ENCODE measurements around the gene DDOST. TPM values are rescaled to one million over a fixed set of nuclear protein-coding genes. Genes with fewer than 3 reads are reported as not detected.

Gene DDOST
- total RNA-seq, 2 experiments from 2014 or later, result 111 to 148 TPM

DNA sequence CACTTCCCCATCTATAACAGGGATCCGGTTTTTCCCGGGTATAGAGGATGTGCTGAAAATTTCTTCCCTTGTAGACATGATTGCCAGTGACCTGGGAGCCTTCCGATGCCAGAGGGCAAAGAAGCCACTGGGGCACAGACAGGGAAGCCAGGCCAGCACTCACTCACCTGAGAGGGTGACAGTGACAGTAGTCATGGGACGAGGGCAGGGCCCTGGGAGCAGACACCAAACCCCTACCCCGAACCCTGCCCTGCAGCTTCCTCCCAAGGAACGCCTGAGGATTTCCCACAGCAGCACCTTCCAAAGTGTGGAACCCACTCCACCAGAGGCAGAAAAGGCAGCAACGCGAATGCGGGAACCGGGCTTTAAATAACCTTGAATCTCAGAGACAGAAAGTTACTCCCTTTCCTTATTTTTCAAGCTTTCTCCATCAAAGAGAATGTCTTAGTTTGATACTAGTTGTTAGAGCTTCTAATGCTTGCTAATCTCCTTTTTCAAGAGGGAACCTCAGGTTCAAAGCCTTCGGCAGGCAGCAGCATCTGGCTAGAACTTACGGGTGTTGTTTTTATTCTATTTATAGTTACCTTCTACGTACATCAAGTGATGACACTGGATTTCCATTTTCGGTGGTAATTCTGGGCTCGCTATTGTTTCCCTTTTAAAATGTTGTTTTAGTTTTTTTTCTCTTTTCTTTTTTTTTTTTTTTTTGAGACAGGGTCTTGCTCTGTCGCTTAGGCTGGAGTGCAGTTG lies 2.8 kb downstream of the DDOST start:
- DNase-seq (ENCODE audit: low spot score), result no peak
- Histone ChIP-seq H3K9me3 (ENCODE audit: low read length) (no peaks in the 10 kb centered on the region), H3K4me2 (ENCODE audit: low read length) (peak overlapping the region; percentile 22; the same call in 1 of the 2 replicates), H3K27ac (ENCODE audit: low read depth, low read length, poor library complexity, severe bottlenecking) (no peak overlapping the region), H3K9me2 (ENCODE audit: insufficient read depth, low read length) (no peaks in the 10 kb centered on the region), H3K4me3 (ENCODE audit: low read depth, low read length, poor library complexity, severe bottlenecking) (no peak overlapping the region), H3K4me1 (ENCODE audit: insufficient read depth, low read length, poor library complexity, severe bottlenecking) (peaks cover 21% of the 10 kb centered on the region), H2AFZ (ENCODE audit: low read length) (no peak overlapping the region), H4K20me1 (ENCODE audit: insufficient read depth, low read length) (peaks cover 10% of the 10 kb centered on the region; the same call in 1 of the 2 replicates), H3K79me2 (ENCODE audit: insufficient read depth, low read depth, low read length) (peaks cover 40% of the 10 kb centered on the region), H3K36me3 (ENCODE audit: insufficient read depth, low read length) (peaks cover 68% of the 10 kb centered on the region)
- ChIA-PET CTCF (ENCODE audit: unreplicated experiment) (no interaction called here), POLR2A (interaction anchor here (0.6 to 0.7 kb wide), 2 partner anchors 34 to 1823 kb away, joined by 4 to 5 read pairs; no protein-coding TSS in a partner anchor)
- intact Hi-C loops (cut with micrococcal nuclease; ENCODE audit: unreplicated experiment), result no loop called here
- no TSS peak for BruUV-seq (replicated peaks)
- TF ChIP-seq EZH2phosphoT487 (IDR thresholded peaks at IDR 0.05; ENCODE audit: borderline replicate concordance, low read depth, low read length) (no peak), CTCF (conservative IDR thresholded peaks at IDR 0.05; ENCODE audit: low read length) (no peak)

- ChIA-PET POLR2A (no interaction called here), CTCF (ENCODE audit: unreplicated experiment) (no interaction called here)
- H4K20me1 ChIP-seq (ENCODE audit: insufficient read depth, low read length), result peaks cover 10% of the 10 kb centered on the region; the same call in 1 of the 2 replicates
- H3K9me2 ChIP-seq (ENCODE audit: insufficient read depth, low read length), result no peaks in the 10 kb centered on the region
- no peaks in the 10 kb centered on the region for H3K9me3 ChIP-seq (ENCODE audit: low read length)
- no peak overlapping the region for H3K27ac ChIP-seq (ENCODE audit: low read depth, low read length, poor library complexity, severe bottlenecking)
- H3K36me3 ChIP-seq (ENCODE audit: insufficient read depth, low read length), result peaks cover 81% of the 10 kb centered on the region
- BruUV-seq (replicated peaks), result no TSS peak
- TF ChIP-seq EZH2phosphoT487 (IDR thresholded peaks at IDR 0.05; ENCODE audit: borderline replicate concordance, low read depth, low read length) (no peak), CTCF (conservative IDR thresholded peaks at IDR 0.05; ENCODE audit: low read length) (no peak)
- peaks cover 40% of the 10 kb centered on the region for H3K79me2 ChIP-seq (ENCODE audit: insufficient read depth, low read depth, low read length)
- no peak overlapping the region for H3K4me3 ChIP-seq (ENCODE audit: low read depth, low read length, poor library complexity, severe bottlenecking)
- intact Hi-C loops (cut with micrococcal nuclease; ENCODE audit: unreplicated experiment), result no loop called here
- H2AFZ ChIP-seq (ENCODE audit: low read length), result no peak overlapping the region
- peaks cover 17% of the 10 kb centered on the region for H3K4me1 ChIP-seq (ENCODE audit: insufficient read depth, low read length, poor library complexity, severe bottlenecking)
- no peak overlapping the region for H3K4me2 ChIP-seq (ENCODE audit: low read length)
- DNase-seq (ENCODE audit: low spot score), result no peak
Observed at GRCh38 chr1:20657024-20657423, 4.1 kb downstream of the DDOST start.

GRCh38 chr1:20654104-20654690 lies 7.0 kb downstream of the DDOST start:
- Histone ChIP-seq H3K36me3 (ENCODE audit: insufficient read depth, low read length) (peaks cover 93% of the 10 kb centered on the region), H3K9me2 (ENCODE audit: insufficient read depth, low read length) (no peaks in the 10 kb centered on the region), H3K27ac (ENCODE audit: low read depth, low read length, poor library complexity, severe bottlenecking) (no peak overlapping the region), H3K9me3 (ENCODE audit: low read length) (no peaks in the 10 kb centered on the region), H2AFZ (ENCODE audit: low read length) (no peak overlapping the region), H3K4me3 (ENCODE audit: low read depth, low read length, poor library complexity, severe bottlenecking) (no peak overlapping the region), H3K4me1 (ENCODE audit: insufficient read depth, low read length, poor library complexity, severe bottlenecking) (peaks cover 5% of the 10 kb centered on the region), H3K4me2 (ENCODE audit: low read length) (no peak overlapping the region), H4K20me1 (ENCODE audit: insufficient read depth, low read length) (no peaks in the 10 kb centered on the region), H3K79me2 (ENCODE audit: insufficient read depth, low read depth, low read length) (peaks cover 20% of the 10 kb centered on the region; the same call in 1 of the 2 replicates)
- intact Hi-C loops (cut with micrococcal nuclease; ENCODE audit: unreplicated experiment), result no loop called here
- no peak for DNase-seq (ENCODE audit: low spot score)
- ChIA-PET POLR2A (interaction anchor here (0.7 kb wide), 1 partner anchor 21 kb away, joined by 3 read pairs; no protein-coding TSS in a partner anchor), CTCF (ENCODE audit: unreplicated experiment) (no interaction called here)
- no TSS peak for BruUV-seq (replicated peaks)
- no peak for TF ChIP-seq EZH2phosphoT487 (IDR thresholded peaks at IDR 0.05; ENCODE audit: borderline replicate concordance, low read depth, low read length)
- no peak for TF ChIP-seq CTCF (conservative IDR thresholded peaks at IDR 0.05; ENCODE audit: low read length)

Measured in OCI-LY7 (cell line).